ENCODE measurements around the gene DNAAF3. TPM values are rescaled to one million over a fixed set of nuclear protein-coding genes. Genes with fewer than 3 reads are reported as not detected.

The DNAAF3 gene
- total and polyA plus RNA-seq, 2 donors from 2014 or later, result 5.1 to 11.4 TPM

DNA sequence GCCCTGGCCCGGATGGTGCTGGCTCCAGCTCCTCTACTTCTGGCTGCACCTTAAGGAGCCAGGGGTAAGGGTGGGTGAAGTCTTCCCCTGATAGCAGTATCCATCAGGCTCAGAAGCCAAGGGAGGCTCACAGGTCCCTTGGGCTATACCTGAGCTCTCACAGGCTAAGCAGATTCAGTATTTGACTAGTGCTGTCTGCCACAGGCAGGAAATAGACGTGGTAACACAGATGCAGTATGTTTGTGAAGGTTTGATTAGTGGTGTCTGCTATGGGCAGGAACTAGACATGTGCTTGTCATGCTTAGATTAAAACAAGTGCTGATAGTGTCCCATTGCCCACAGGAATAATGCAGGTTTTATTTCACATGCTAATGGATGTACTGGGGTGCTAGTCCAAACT lies 9.7 kb upstream of the DNAAF3 start:
- Histone ChIP-seq H3K4me1 (ENCODE audit: control insufficient read depth in 2 of 3, insufficient read depth in 2 of 3, low read depth in 1 of 3, low read length in 3 of 3) (peaks cover 0 to 6% (median 0%) of the 10 kb centered on the region in 3 donors), H3K36me3 (ENCODE audit: control insufficient read depth in 2 of 3, insufficient read depth in 3 of 3, low read length in 3 of 3) (no peaks in the 10 kb centered on the region), H3K9me3 (ENCODE audit: control insufficient read depth in 2 of 3, insufficient read depth in 1 of 3, low read length in 3 of 3) (no peaks in the 10 kb centered on the region), H3K27ac (ENCODE audit: low read depth in 2 of 2, low read length in 2 of 2) (no peak overlapping the region), H3K9ac (ENCODE audit: low read length in 3 of 3) (no peak overlapping the region), H3K27me3 (ENCODE audit: control insufficient read depth, insufficient read depth, low read length) (peaks cover 21% of the 10 kb centered on the region), H3K4me3 (ENCODE audit: low read length in 3 of 3) (no peak overlapping the region)
- intact Hi-C loops (cut with DNase I), result no loop called here
- FAIRE-seq (no peak), DNase-seq (no peak)
- TF ChIP-seq, protein P1, sequence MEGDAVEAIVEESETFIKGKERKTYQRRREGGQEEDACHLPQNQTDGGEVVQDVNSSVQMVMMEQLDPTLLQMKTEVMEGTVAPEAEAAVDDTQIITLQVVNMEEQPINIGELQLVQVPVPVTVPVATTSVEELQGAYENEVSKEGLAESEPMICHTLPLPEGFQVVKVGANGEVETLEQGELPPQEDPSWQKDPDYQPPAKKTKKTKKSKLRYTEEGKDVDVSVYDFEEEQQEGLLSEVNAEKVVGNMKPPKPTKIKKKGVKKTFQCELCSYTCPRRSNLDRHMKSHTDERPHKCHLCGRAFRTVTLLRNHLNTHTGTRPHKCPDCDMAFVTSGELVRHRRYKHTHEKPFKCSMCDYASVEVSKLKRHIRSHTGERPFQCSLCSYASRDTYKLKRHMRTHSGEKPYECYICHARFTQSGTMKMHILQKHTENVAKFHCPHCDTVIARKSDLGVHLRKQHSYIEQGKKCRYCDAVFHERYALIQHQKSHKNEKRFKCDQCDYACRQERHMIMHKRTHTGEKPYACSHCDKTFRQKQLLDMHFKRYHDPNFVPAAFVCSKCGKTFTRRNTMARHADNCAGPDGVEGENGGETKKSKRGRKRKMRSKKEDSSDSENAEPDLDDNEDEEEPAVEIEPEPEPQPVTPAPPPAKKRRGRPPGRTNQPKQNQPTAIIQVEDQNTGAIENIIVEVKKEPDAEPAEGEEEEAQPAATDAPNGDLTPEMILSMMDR (IDR thresholded peaks at IDR 0.05; ENCODE audit: borderline replicate concordance, extremely low read depth, insufficient read depth), result no peak

DNA sequence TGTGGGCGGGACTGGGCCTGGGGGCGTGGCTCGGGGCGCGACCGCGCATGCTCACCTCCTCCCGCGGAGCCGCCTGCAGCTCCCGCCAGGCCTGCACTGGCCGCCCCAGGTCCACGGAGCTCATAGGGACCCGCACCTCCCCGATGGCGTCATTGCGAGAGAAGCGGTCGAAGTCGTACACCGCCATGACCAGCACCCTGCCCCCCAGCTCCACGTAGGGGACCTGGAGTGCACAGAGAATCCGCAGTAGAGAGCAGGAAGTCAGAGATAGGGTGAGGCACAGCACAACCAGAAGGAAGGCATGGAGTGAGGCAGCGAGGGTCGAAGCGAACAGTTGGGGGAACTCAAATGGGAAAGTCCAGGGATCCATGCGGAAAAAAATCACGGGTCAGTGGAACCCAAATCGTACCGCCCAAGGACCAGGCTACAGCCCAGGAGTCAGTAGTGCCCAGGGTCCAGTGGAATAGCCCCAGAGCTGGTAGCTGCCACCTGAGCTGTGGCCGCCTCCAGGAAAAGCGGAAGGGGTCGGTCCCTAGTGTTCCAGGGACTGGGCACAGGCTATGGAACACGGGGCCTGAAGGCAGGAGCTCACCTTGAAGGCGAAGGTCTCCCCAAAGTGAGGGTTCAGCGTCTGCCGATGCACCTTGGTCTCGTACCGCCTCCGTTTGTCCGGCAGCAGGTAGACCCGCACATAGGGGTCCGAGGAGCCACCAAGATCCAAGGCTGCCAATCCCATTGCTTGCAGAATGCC lies 8.9 kb upstream of the DNAAF3 start:
- intact Hi-C loops (cut with DNase I), result no loop called here
- Histone ChIP-seq H3K4me1 (ENCODE audit: control insufficient read depth in 2 of 3, insufficient read depth in 2 of 3, low read depth in 1 of 3, low read length in 3 of 3) (peaks cover 0 to 6% (median 0%) of the 10 kb centered on the region in 3 donors), H3K9me3 (ENCODE audit: control insufficient read depth in 2 of 3, insufficient read depth in 1 of 3, low read length in 3 of 3) (no peaks in the 10 kb centered on the region), H3K27me3 (ENCODE audit: control insufficient read depth, insufficient read depth, low read length) (peaks cover 20% of the 10 kb centered on the region), H3K27ac (ENCODE audit: low read depth in 2 of 2, low read length in 2 of 2) (no peak overlapping the region), H3K4me3 (ENCODE audit: low read length in 3 of 3) (no peak overlapping the region), H3K9ac (ENCODE audit: low read length in 3 of 3) (no peak overlapping the region), H3K36me3 (ENCODE audit: control insufficient read depth in 2 of 3, insufficient read depth in 3 of 3, low read length in 3 of 3) (no peaks in the 10 kb centered on the region)
- TF ChIP-seq, protein P1 (IDR thresholded peaks at IDR 0.05; ENCODE audit: borderline replicate concordance, extremely low read depth, insufficient read depth), result no peak
- FAIRE-seq (no peak), DNase-seq (no peak)

DNA sequence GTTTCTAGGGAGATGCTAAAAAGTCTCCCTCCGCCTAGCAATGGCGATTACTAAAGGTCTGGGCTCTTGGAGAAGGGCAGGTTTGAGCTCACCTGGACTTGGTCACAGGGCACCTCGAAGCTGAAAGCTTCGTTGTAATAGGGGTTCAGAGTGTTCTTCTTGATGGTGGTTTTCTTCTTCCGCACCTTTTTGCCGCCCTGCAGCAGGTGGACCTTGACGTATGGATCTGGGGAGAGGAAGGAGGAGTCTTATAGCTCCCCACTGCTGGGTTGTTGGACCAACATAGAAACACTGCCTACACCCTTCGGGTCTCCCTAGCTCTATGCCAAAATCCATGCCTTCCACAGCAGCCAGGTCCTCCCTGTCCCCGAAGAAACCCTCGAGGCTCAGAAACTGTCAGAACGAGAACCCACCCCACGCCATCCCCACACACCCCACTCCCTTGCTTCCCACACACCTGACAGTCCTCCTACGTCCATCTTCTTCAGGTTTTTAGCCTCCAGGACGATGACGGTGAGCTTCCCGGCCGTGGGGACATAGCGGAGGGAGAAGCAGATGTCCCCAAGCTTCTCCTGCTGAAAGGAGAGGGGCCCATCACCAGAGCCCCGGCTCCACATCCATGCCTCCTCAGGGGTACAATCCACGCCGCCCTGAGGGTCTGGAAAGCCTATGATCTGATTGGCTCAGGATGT lies 8.2 kb upstream of the DNAAF3 start:
- Histone ChIP-seq H3K27ac (ENCODE audit: low read depth in 2 of 2, low read length in 2 of 2) (no peak overlapping the region), H3K4me3 (ENCODE audit: low read length in 3 of 3) (no peak overlapping the region), H3K9ac (ENCODE audit: low read length in 3 of 3) (no peak overlapping the region), H3K36me3 (ENCODE audit: control insufficient read depth in 2 of 3, insufficient read depth in 3 of 3, low read length in 3 of 3) (no peaks in the 10 kb centered on the region), H3K4me1 (ENCODE audit: control insufficient read depth in 2 of 3, insufficient read depth in 2 of 3, low read depth in 1 of 3, low read length in 3 of 3) (peaks cover 0 to 5% (median 0%) of the 10 kb centered on the region in 3 donors), H3K27me3 (ENCODE audit: control insufficient read depth, insufficient read depth, low read length) (peaks cover 19% of the 10 kb centered on the region), H3K9me3 (ENCODE audit: control insufficient read depth in 2 of 3, insufficient read depth in 1 of 3, low read length in 3 of 3) (no peaks in the 10 kb centered on the region)
- DNase-seq, result no peak
- intact Hi-C loops (cut with DNase I), result no loop called here
- FAIRE-seq, result no peak
- TF ChIP-seq, protein P1 (IDR thresholded peaks at IDR 0.05; ENCODE audit: borderline replicate concordance, extremely low read depth, insufficient read depth), result no peak
